CD4-positive, alpha-beta T cell treated with Interleukin-4 for 4 hours (primary cell): Measurements from ENCODE around the gene FZR1.

Experiments used
- DNase-seq: peaks from one replicate; pipeline ENCODE4 v3.0.0-alpha.2; 2020

FZR1 gene

GRCh38 chr19:3474614-3475013 is 31.5 kb upstream of the FZR1 start:
- no peak for DNase-seq

- DNase-seq = no peak
Measured at GRCh38 chr19:3475449-3475848, 30.7 kb upstream of the FZR1 start.

- no peak for DNase-seq
Measured at GRCh38 chr19:3476830-3477229, 29.3 kb upstream of the FZR1 start.

GRCh38 chr19:3477506-3477905 is 28.6 kb upstream of the FZR1 start:
- no peak for DNase-seq

GRCh38 chr19:3477951-3478350 is 28.2 kb upstream of the FZR1 start:
- no peak for DNase-seq

GRCh38 chr19:3478409-3479176 is 27.5 kb upstream of the FZR1 start:
- DNase-seq = no peak

GRCh38 chr19:3479177-3479833 is 26.8 kb upstream of the FZR1 start:
- DNase-seq = peak; percentile 21

GRCh38 chr19:3479834-3480215 is 26.3 kb upstream of the FZR1 start:
- DNase-seq = no peak

GRCh38 chr19:3480383-3481091 is 25.6 kb upstream of the FZR1 start, which contains the start of gene SMIM24:
Gene SMIM24, minus strand, starts transcription at chr19:3480525. Its CDS starts 62 bp downstream, at chr19:3480463.
- no peak for DNase-seq

- DNase-seq = no peak
Measured at GRCh38 chr19:3481241-3482090, 24.6 kb upstream of the FZR1 start.

GRCh38 chr19:3482507-3483225 is 23.4 kb upstream of the FZR1 start:
- DNase-seq = no peak

- DNase-seq = no peak
Measured at GRCh38 chr19:3483226-3483628, 22.9 kb upstream of the FZR1 start, which contains the start of gene SMIM44. Gene SMIM44, minus strand, starts transcription at chr19:3483441. Its CDS starts 38 bp downstream, at chr19:3483403.

- no peak for DNase-seq
Measured at GRCh38 chr19:3491396-3492119, 14.6 kb upstream of the FZR1 start.

GRCh38 chr19:3492131-3492839 is 13.8 kb upstream of the FZR1 start:
- DNase-seq = no peak

- DNase-seq = no peak
Measured at GRCh38 chr19:3492919-3493318, 13.2 kb upstream of the FZR1 start.

- no peak for DNase-seq
Measured at GRCh38 chr19:3493651-3494050, 12.5 kb upstream of the FZR1 start.

GRCh38 chr19:3494051-3494450 is 12.1 kb upstream of the FZR1 start:
- no peak for DNase-seq

- DNase-seq = peak; percentile 59
Measured at GRCh38 chr19:3494559-3494958, 11.6 kb upstream of the FZR1 start.

GRCh38 chr19:3496392-3497273 is 9.5 kb upstream of the FZR1 start:
- no peak for DNase-seq
